GM21619 (cell line): Measurements from ENCODE around the gene UBE2J2.

Source experiments
- ATAC-seq: cut with Tn5 transposase; IDR thresholded peaks from one replicate; pipeline ENCODE4 v1.9.1; 2021; ENCODE audit not compliant: unreplicated experiment

The UBE2J2 gene

GRCh38 chr1:1242461-1243265 is 31.0 kb downstream of the UBE2J2 start:
- ATAC-seq, result no peak

DNA sequence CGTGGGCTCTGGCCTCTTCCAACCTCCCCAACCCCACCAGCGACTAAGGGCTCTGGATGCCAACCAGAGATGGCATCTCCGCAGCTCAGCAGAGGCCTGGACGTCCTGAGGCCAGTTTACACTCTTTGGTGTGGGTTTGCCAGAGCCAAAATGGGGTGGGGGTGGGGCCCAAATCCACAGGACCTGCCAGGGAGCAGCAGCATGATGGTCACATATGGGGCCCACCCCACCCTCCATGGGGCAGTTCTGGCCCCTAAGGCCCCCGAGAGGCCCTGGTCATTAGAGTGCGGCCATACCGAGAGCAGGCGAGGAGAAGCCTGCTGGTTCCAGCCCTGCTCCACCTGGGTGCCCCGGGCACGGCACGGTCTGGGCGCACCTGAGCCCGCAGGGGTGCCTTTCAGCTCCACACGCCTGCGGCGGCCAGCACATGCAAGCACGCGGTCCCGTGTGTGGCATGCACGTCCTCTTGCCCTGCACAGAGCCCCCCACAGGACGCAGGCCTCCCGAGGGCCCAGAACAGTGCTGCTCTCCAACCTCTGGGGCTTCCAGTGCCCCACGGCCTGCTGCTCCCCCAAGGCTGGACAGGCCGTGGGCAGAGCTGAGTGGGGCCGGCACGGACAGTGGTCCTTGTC is 31.9 kb downstream of the UBE2J2 start:
- no peak for ATAC-seq

- ATAC-seq, result no peak
Observed at GRCh38 chr1:1240822-1241587, 32.6 kb downstream of the UBE2J2 start.

- ATAC-seq, result no peak
Observed at GRCh38 chr1:1240348-1240732, 33.3 kb downstream of the UBE2J2 start.

GRCh38 chr1:1239614-1240347 is 33.9 kb downstream of the UBE2J2 start:
- ATAC-seq, result no peak

DNA sequence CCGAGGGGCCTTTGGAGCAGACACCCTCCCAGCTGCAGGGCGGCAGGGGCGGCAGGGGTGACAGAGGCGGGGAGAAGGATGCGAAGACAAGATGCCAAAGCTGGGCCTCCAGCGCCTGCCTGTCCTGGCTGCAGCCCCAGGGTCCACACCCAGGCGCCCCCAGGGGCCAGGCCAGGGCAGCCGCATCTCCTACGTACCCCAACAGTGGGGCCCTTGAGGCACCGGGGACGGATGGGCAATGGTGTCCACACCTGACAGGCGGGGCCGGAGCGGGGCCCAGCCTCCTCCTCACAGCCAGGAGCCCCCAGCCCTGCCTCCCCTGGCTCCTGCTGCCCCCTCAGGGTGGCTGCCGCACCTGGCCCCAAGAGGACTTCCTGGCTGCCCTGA is 34.4 kb downstream of the UBE2J2 start:
- no peak for ATAC-seq

DNA sequence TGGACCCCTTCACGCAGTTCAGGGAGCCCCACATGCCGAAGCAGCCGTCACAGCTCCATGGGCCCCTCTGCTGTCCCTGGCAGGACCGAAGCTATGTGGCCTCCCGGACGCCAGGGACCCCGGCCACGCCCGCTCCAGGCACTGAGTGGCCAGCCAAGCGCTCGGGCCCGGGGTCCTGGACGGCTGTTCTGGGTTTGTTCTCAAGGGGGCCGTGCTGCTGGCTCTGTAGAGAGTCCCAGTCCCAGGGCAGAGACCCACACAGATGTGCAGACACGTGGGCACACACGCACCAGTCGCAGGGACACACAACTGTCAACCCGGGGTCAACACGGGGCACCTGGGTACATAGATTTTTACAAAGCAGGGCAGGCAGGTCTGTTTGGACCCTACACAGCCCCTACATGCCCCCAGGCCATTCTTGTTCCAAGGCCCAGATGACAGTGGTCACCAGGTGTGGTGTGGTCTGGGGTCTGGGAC is 34.9 kb downstream of the UBE2J2 start:
- ATAC-seq, result no peak

DNA sequence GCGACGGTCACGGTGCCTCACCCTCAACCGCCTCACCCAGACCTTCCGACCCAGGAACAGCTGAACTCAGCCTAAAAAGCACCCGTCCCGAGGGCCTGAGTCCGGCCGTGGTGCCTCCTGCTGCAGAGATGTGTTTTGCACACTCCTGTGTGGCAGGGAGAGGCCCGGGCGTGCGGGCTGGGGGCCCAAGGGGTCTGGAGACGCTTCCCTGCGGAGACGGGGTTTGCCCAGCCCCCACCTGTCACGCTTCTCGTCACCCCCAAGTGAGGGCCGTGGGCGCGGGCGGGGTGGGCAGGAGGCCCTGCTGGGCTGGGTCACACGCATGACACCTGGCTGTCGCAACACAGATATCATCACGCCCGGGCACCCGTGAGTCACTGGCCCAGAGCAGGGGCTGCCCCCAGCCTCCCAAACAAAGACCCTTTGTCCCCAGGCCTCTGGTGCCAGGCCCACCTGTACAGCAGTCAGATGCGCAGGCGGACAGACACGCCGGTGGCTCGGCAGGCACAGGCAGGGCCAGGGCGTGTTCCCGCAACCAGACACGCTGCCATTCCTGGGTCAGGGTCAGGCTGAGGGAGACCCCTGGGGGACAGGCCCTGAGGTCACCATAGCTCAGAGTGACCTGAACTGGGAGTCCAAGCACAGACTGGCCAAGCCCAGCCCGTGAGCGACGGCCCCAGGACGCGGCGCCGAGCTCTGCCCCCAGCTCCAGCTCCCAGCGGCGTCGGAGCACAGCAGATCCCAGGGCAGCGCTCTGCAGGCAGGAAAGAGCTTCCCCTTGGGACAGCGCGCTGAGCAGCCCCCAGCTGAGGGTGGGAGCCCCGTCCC is 35.6 kb downstream of the UBE2J2 start:
- ATAC-seq, result no peak

DNA sequence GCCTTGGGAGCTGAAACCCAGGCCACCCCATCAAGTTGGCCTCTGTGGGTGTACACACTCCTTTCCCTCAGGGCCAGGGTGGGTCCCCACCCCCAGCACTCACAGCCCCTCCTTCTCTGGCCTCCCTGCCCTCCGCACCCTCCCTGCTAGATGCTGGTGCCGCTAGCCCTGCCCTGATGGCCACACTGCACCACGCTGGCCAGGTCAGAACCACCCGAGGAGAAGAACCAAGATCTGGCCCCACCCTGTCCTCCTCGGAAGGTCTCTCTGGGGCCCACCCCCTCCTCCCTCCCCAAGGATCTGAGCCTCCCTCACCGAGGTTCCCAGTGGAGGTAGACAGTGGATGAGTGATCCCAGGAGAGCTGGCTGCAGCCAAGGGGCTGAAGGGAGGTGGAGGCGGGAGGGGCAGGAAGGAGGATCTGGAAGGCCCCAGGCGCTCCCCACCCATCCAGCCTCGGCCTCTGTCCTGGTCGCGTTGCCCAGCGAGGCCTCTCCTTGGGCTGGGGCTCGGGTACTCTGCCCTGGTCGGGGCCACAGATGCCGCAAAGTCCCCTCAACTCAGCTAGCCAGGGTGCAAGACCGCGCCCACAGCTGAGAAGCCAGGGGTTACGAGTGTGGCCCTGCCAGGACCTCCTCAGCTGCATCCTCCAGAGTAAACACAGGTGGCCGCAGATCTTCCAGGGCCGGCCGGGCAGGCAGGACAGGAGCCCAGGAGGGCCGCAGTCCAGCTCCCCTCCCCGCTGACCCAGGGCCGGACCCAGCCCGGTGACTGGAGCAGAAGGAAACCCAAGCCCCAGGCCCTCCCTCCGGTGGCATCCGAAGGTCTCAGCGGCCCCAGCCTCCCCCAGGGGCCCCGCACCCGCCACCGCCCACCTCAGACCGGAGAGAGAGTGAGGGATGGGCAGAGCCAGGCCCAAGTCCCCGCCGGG is 36.4 kb downstream of the UBE2J2 start:
- no peak for ATAC-seq

GRCh38 chr1:1236176-1236763 is 37.4 kb downstream of the UBE2J2 start:
- ATAC-seq, result no peak

DNA sequence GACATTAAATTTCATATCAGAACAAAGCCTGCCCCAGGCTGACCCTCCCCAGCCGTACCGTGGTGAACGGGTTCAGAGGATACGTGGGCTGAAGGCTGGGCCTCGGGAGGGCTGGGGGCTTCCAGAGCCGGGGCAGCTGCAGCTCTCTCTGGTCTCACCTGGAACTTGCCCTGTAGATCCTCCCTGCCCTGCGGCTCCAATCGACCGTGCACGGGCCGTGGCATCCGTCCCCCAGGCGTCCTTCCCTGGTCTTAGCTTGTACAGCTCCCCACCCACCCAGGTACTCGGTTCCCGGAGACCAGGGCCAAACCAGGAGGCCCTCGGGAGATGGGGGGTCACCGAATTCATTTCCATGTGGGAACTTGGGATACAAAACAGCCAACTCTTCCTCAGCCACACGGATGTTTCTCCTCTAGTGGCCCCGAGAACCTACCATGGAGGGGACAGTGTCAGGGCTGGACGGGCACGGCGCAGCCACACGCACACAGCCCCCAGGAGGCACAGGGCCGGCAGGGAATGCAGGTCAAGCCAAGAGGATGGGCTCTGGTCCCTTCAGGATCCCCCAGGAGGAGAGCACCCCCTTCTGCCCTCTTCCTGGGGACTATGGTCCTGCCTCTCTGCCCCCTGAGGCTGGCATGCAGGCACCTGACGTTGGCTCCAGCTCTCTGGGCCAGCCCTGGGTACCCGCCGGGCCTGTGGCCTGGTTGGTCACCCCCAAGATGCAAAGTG is 38.5 kb downstream of the UBE2J2 start:
- no peak for ATAC-seq

DNA sequence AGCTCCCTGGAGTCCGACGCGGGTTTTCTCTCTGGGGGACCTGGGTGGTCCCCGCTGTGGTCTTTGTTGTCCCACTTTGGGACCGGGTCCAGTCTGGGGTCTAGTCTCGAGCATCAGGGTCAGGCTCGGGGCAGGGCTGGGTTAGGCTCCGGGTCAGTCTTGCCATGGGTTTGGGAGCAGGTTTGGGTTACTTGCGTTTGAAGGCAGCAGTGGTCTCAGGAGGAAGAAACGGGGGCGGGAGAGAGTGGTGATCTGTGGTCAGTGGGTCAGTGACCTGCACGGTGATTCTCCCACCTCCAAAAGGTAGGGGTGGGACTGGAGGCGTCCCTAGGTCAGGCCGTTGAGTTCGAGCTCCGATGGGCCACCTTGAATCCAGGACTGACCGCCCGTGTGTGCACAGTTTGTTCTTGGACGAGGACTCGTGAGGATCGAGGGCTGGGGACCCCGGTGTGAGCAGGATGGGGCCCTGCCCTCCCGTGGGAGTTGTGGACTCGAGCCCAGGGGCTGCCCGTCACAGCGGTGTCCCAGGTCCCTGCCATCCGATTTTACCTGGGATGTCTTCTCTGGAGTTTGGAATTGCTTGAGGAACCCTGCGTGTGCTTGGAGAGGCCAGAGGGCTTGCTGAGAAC is 39.4 kb downstream of the UBE2J2 start:
- ATAC-seq, result no peak

DNA sequence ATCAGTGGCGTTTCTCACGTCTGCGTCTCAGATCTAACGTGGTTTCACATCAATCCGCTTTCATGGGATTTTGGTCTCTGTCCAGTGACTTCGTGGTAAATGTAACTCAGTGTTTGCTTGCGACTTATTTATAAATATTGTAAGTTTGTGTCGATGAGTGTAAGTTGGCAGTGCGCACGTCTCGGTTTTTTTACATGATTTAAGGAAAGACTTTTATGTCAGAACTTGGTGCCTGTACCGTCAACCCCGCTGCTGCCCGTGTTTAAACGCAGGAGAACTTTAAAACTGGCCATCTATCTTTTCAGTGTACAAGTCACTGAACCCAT is 40.1 kb downstream of the UBE2J2 start:
- ATAC-seq, result no peak

DNA sequence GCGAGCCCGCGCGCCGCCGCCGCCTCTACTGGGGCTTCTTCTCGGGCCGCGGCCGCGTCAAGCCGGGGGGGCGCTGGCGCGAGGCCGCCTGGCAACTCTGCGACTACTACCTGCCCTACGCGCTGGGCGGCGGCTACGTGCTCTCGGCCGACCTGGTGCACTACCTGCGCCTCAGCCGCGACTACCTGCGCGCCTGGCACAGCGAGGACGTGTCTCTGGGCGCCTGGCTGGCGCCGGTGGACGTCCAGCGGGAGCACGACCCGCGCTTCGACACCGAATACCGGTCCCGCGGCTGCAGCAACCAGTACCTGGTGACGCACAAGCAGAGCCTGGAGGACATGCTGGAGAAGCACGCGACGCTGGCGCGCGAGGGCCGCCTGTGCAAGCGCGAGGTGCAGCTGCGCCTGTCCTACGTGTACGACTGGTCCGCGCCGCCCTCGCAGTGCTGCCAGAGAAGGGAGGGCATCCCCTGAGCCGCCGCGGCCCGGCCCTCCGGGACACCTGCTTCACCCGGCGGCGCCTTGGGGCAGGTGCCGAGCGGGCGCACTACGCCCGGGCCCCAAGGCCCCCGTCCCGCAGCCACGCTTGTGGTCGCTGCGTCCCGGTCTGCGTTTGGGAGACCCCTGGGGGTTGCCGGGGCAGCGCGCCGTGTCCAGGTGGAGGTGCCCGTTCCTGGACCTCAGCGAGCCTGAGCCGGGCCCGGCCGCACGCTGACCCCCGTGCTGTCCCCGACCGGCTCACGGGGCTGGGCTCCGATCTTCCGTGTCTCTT is 40.7 kb downstream of the UBE2J2 start:
- ATAC-seq, result no peak

GRCh38 chr1:1232208-1232795 is 41.4 kb downstream of the UBE2J2 start, which contains the start of gene B3GALT6:
Gene B3GALT6, plus strand, starts transcription at chr1:1232237. Its CDS starts 42 bp downstream, at chr1:1232279.
- ATAC-seq, result no peak

- ATAC-seq, result peak; percentile 84
Observed at GRCh38 chr1:1231400-1232207, 42.0 kb downstream of the UBE2J2 start, which contains the start of gene SDF4. Gene SDF4, minus strand, starts transcription at chr1:1232001. Its CDS starts 3,229 bp downstream, at chr1:1228772.
